BE2C (cell line): ENCODE measurements around the gene TESK2.
"Not testable (repeated sequence)": the region's sequence is repeated elsewhere in the genome, so short reads cannot be mapped to it uniquely, and the experiment has no call there.

Experiments
- DNase-seq: peaks from one replicate; pipeline ENCODE4 v3.0.0-alpha.2; 2020
- H3K27me3 ChIP-seq: fragments of 250-450 bp; sonication (Bioruptor Pico); 2 replicates; pipeline ENCODE4 v1.5.1; 2020; ENCODE audit warnings: mild to moderate bottlenecking
- H3K36me3 ChIP-seq: fragments of 250-450 bp; sonication (Bioruptor Pico); 2 replicates; pipeline ENCODE4 v1.5.1; 2020; ENCODE audit warnings: mild to moderate bottlenecking
- H3K4me1 ChIP-seq: fragments of 250-450 bp; sonication (Bioruptor Pico); 2 replicates; pipeline ENCODE4 v1.5.1; 2020
- H3K4me3 ChIP-seq: 2 replicates; pipeline ENCODE4 v1.5.1; 2011; ENCODE audit warnings: low read depth, low read length
- H3K9me3 ChIP-seq: fragments of 250-450 bp; sonication (Bioruptor Pico); 2 replicates; pipeline ENCODE4 v1.5.1; 2020
- CTCF ChIP-seq: IDR thresholded peaks from 2 replicates; pipeline ENCODE4 v1.5.1; 2012; ENCODE audit warnings: mild to moderate bottlenecking, low read depth, low read length

TESK2 gene

GRCh38 chr1:45364294-45364693 is 126.7 kb downstream of the TESK2 start:
- no peaks in the 10 kb centered on the region for H3K9me3 ChIP-seq
- no peak for DNase-seq
- H3K27me3 ChIP-seq, result no peaks in the 10 kb centered on the region
- no peaks in the 10 kb centered on the region for H3K36me3 ChIP-seq
- no peak for TF ChIP-seq CTCF
- H3K4me3 ChIP-seq, result no peak overlapping the region
- no peaks in the 10 kb centered on the region for H3K4me1 ChIP-seq

- not testable (repeated sequence) for H3K27me3 ChIP-seq, H3K9me3 ChIP-seq, H3K36me3 ChIP-seq, H3K4me1 ChIP-seq, DNase-seq, H3K4me3 ChIP-seq
Measured at GRCh38 chr1:45360981-45361380, 130.0 kb downstream of the TESK2 start.

- Histone ChIP-seq H3K4me3 (no peak overlapping the region), H3K9me3 (no peaks in the 10 kb centered on the region), H3K27me3 (no peaks in the 10 kb centered on the region), H3K4me1 (no peaks in the 10 kb centered on the region), H3K36me3 (no peaks in the 10 kb centered on the region)
- TF ChIP-seq CTCF, result peak; percentile 51
- peak; percentile 37 for DNase-seq
Measured at GRCh38 chr1:45359882-45360513, 131.0 kb downstream of the TESK2 start.

- DNase-seq, result no peak
- Histone ChIP-seq H3K36me3 (no peaks in the 10 kb centered on the region), H3K4me3 (no peak overlapping the region), H3K4me1 (no peaks in the 10 kb centered on the region), H3K9me3 (no peaks in the 10 kb centered on the region), H3K27me3 (no peaks in the 10 kb centered on the region)
- no peak for TF ChIP-seq CTCF
Measured at GRCh38 chr1:45356186-45356585, 134.8 kb downstream of the TESK2 start.

GRCh38 chr1:45355683-45356082 is 135.3 kb downstream of the TESK2 start:
- Histone ChIP-seq H3K27me3 (no peaks in the 10 kb centered on the region), H3K4me1 (no peaks in the 10 kb centered on the region), H3K4me3 (no peak overlapping the region), H3K9me3 (no peaks in the 10 kb centered on the region), H3K36me3 (no peaks in the 10 kb centered on the region)
- TF ChIP-seq CTCF, result no peak
- no peak for DNase-seq

- Histone ChIP-seq H3K36me3 (no peaks in the 10 kb centered on the region), H3K27me3 (no peaks in the 10 kb centered on the region), H3K9me3 (no peaks in the 10 kb centered on the region), H3K4me1 (no peaks in the 10 kb centered on the region), H3K4me3 (no peak overlapping the region)
- DNase-seq, result no peak
- no peak for TF ChIP-seq CTCF
Measured at GRCh38 chr1:45354838-45355237, 136.1 kb downstream of the TESK2 start.

GRCh38 chr1:45353685-45354084 is 137.3 kb downstream of the TESK2 start:
- DNase-seq, result no peak
- H3K4me1 ChIP-seq, result no peaks in the 10 kb centered on the region
- H3K27me3 ChIP-seq, result no peaks in the 10 kb centered on the region
- no peak for TF ChIP-seq CTCF
- H3K36me3 ChIP-seq, result no peaks in the 10 kb centered on the region
- no peaks in the 10 kb centered on the region for H3K9me3 ChIP-seq
- H3K4me3 ChIP-seq, result no peak overlapping the region
